Lower leg skin (tissue), 3 donors: Measurements from ENCODE around the gene NHP2.

Experiments
- CTCF ChIP-seq, 3 donors: fragments of 450-650 bp; IDR thresholded peaks; one replicate each; pipeline ENCODE4 v1.5.1; 2016; ENCODE audit warnings: antibody characterized with exemption in 3 of 3, mild to moderate bottlenecking in 3 of 3, moderate library complexity in 2 of 3
- POLR2A ChIP-seq, 2 donors: fragments of 450-650 bp; IDR thresholded peaks; one replicate each; pipeline ENCODE4 v1.6.1; 2016 to 2017; ENCODE audit warnings: antibody characterized with exemption in 2 of 2, mild to moderate bottlenecking in 1 of 2, moderate library complexity in 1 of 2

GRCh38 chr5:178202541-178202940, 48.9 kb upstream of the NHP2 start:
- no peak for TF ChIP-seq CTCF (IDR thresholded peaks at IDR 0.05)
- TF ChIP-seq POLR2A (IDR thresholded peaks at IDR 0.05), result no peak
